ENCODE data around the gene FAM110C. TPM values are rescaled to one million over a fixed set of nuclear protein-coding genes. Genes with fewer than 3 reads are reported as not detected.
"Not testable (repeated sequence)": the region's sequence is repeated elsewhere in the genome, so short reads cannot be mapped to it uniquely, and the experiment has no call there.

The FAM110C gene
- total RNA-seq, 1 experiment from 2014 or later: not detected

DNA sequence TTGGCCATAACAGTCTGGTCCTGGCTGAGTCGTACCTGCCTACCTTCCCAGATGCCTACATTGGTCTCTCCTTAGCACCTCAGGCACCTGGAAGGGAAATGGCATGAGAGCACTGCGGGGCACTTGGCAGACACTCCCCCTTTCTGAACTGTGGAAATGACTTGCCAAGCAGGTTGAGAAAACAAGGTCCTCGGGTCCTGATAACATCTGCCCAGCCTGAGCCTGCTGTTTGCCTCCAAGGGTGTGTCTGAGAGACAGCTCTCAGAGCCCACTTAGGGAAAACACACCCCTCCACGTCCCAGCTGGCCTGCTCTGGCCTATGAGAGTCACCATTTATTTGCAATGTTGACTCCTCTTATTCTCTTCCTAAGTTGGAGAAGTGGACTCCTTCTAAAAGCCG, 10.5 kb downstream of the FAM110C start:
- no peaks in the 10 kb centered on the region for H3K4me1 ChIP-seq (ENCODE audit: low read length)
- H2AFZ ChIP-seq (ENCODE audit: low read length): no peak overlapping the region
- H3K4me2 ChIP-seq (ENCODE audit: low read depth, low read length, poor library complexity, severe bottlenecking): no peak overlapping the region
- no peaks in the 10 kb centered on the region for H3K79me2 ChIP-seq (ENCODE audit: low read length)
- no peak overlapping the region for H3K9ac ChIP-seq (ENCODE audit: low read length)
- no peaks in the 10 kb centered on the region for H3K36me3 ChIP-seq (ENCODE audit: insufficient read depth, low read length)
- H3K4me3 ChIP-seq (ENCODE audit: low read length): no peak overlapping the region
- no peak for DNase-seq
- no peaks in the 10 kb centered on the region for H3K27me3 ChIP-seq (ENCODE audit: low read length)
- H3K9me3 ChIP-seq (ENCODE audit: low read length): no peaks in the 10 kb centered on the region
- no peaks in the 10 kb centered on the region for H4K20me1 ChIP-seq (ENCODE audit: insufficient read depth, low read depth, low read length)
- no peaks in the 10 kb centered on the region for H3K9me2 ChIP-seq (replicated peaks; ENCODE audit: insufficient read depth, low read length)
- no peak overlapping the region for H3K27ac ChIP-seq (ENCODE audit: low read length)

DNA sequence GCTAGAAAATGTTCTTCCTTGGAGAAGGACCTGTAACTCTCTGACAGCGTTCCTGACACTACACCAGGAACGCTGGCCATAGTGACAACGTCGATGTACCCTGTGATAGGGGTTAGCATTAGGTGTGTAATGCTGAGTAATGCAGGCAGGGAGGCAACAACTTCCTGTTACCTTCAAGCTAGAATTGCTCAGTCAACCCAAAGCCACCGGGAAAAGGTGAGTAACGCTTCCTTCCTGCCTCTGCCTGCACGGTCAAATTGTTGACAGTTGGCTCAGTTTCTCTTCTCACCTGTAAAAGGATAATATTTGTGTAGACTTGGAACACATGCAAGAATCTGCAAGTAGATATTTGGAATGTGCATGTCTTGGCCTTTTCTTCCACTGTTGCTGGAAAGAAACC, 12.7 kb downstream of the FAM110C start:
- no peaks in the 10 kb centered on the region for H3K79me2 ChIP-seq (ENCODE audit: low read length)
- H3K4me1 ChIP-seq (ENCODE audit: low read length): no peaks in the 10 kb centered on the region; the same call in 1 of the 2 replicates
- no peak overlapping the region for H2AFZ ChIP-seq (ENCODE audit: low read length)
- no peaks in the 10 kb centered on the region for H3K9me2 ChIP-seq (replicated peaks; ENCODE audit: insufficient read depth, low read length)
- H3K27me3 ChIP-seq (ENCODE audit: low read length): no peaks in the 10 kb centered on the region
- H3K4me3 ChIP-seq (ENCODE audit: low read length): no peak overlapping the region
- H4K20me1 ChIP-seq (ENCODE audit: insufficient read depth, low read depth, low read length): no peaks in the 10 kb centered on the region
- no peak overlapping the region for H3K4me2 ChIP-seq (ENCODE audit: low read depth, low read length, poor library complexity, severe bottlenecking)
- no peak overlapping the region for H3K27ac ChIP-seq (ENCODE audit: low read length)
- no peaks in the 10 kb centered on the region for H3K9me3 ChIP-seq (ENCODE audit: low read length)
- H3K36me3 ChIP-seq (ENCODE audit: insufficient read depth, low read length): no peaks in the 10 kb centered on the region
- no peak for DNase-seq
- H3K9ac ChIP-seq (ENCODE audit: low read length): no peak overlapping the region

GRCh38 chr2:32068-32467, 14.2 kb downstream of the FAM110C start:
- no peak for DNase-seq
- Histone ChIP-seq H3K4me2 (ENCODE audit: low read depth, low read length, poor library complexity, severe bottlenecking) (no peak overlapping the region), H2AFZ (ENCODE audit: low read length) (no peak overlapping the region), H3K4me1 (ENCODE audit: low read length) (peaks cover 15% of the 10 kb centered on the region), H4K20me1 (ENCODE audit: insufficient read depth, low read depth, low read length) (no peaks in the 10 kb centered on the region), H3K9me2 (replicated peaks; ENCODE audit: insufficient read depth, low read length) (no peaks in the 10 kb centered on the region), H3K79me2 (ENCODE audit: low read length) (no peaks in the 10 kb centered on the region), H3K9ac (ENCODE audit: low read length) (no peak overlapping the region), H3K27me3 (ENCODE audit: low read length) (no peaks in the 10 kb centered on the region), H3K27ac (ENCODE audit: low read length) (no peak overlapping the region), H3K36me3 (ENCODE audit: insufficient read depth, low read length) (no peaks in the 10 kb centered on the region), H3K9me3 (ENCODE audit: low read length) (no peaks in the 10 kb centered on the region), H3K4me3 (ENCODE audit: low read length) (no peak overlapping the region)

- Histone ChIP-seq H3K27me3 (ENCODE audit: low read length) (no peaks in the 10 kb centered on the region), H3K4me3 (ENCODE audit: low read length) (no peak overlapping the region), H3K79me2 (ENCODE audit: low read length) (no peaks in the 10 kb centered on the region), H3K36me3 (ENCODE audit: insufficient read depth, low read length) (no peaks in the 10 kb centered on the region), H3K4me1 (ENCODE audit: low read length) (peaks cover 20% of the 10 kb centered on the region), H3K27ac (ENCODE audit: low read length) (no peak overlapping the region), H3K9me3 (ENCODE audit: low read length) (no peaks in the 10 kb centered on the region), H4K20me1 (ENCODE audit: insufficient read depth, low read depth, low read length) (no peaks in the 10 kb centered on the region), H3K4me2 (ENCODE audit: low read depth, low read length, poor library complexity, severe bottlenecking) (no peak overlapping the region), H2AFZ (ENCODE audit: low read length) (no peak overlapping the region), H3K9me2 (replicated peaks; ENCODE audit: insufficient read depth, low read length) (no peaks in the 10 kb centered on the region), H3K9ac (ENCODE audit: low read length) (no peak overlapping the region)
- no peak for DNase-seq
Observed at GRCh38 chr2:29253-29652, 17.1 kb downstream of the FAM110C start.

DNA sequence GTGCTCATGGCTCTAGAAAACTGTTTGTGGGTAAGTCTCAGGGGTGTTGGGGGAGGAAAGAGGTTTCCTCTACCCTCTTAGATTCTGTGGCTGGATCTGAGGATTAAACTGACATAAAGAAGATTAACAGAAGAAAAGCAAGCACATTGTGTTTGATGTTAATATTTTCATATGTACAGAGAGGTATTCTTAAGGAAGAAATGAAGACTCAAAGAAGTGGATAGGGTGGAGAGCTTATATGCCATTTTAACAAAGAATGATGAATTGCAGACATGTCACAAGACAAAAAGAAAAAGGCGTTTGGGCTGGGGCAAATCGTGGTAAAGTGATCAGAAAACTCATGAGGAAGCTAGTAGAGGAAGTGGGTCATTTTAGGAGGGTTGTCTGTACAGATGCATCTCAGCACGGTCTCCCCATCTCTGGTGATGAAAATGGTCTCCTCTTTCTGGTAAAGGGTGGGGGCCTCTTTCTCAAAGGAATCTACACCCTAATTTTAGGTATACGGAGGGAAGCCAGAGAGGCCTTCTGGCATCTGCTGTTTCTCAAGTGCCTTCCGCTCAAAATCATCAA, 17.8 kb downstream of the FAM110C start:
- H2AFZ ChIP-seq (ENCODE audit: low read length): no peak overlapping the region
- DNase-seq: no peak
- H3K27me3 ChIP-seq (ENCODE audit: low read length): no peaks in the 10 kb centered on the region

GRCh38 chr2:26891-27290, 19.4 kb downstream of the FAM110C start:
- H3K4me3 ChIP-seq (ENCODE audit: low read length): no peak overlapping the region
- no peaks in the 10 kb centered on the region for H3K36me3 ChIP-seq (ENCODE audit: insufficient read depth, low read length)
- no peaks in the 10 kb centered on the region for H3K79me2 ChIP-seq (ENCODE audit: low read length)
- no peak overlapping the region for H3K27ac ChIP-seq (ENCODE audit: low read length)
- H3K27me3 ChIP-seq (ENCODE audit: low read length): no peaks in the 10 kb centered on the region
- H3K9me3 ChIP-seq (ENCODE audit: low read length): no peaks in the 10 kb centered on the region
- no peak overlapping the region for H3K9ac ChIP-seq (ENCODE audit: low read length)
- no peak for DNase-seq
- H4K20me1 ChIP-seq (ENCODE audit: insufficient read depth, low read depth, low read length): no peaks in the 10 kb centered on the region
- no peak overlapping the region for H3K4me2 ChIP-seq (ENCODE audit: low read depth, low read length, poor library complexity, severe bottlenecking)
- peaks cover 20% of the 10 kb centered on the region for H3K4me1 ChIP-seq (ENCODE audit: low read length)
- H3K9me2 ChIP-seq (replicated peaks; ENCODE audit: insufficient read depth, low read length): no peaks in the 10 kb centered on the region
- H2AFZ ChIP-seq (ENCODE audit: low read length): no peak overlapping the region

More for the DNA sequence above, 17.8 kb downstream of the FAM110C start:
- Histone ChIP-seq H3K9me2 (replicated peaks; ENCODE audit: insufficient read depth, low read length) (no peaks in the 10 kb centered on the region), H3K79me2 (ENCODE audit: low read length) (no peaks in the 10 kb centered on the region), H3K9me3 (ENCODE audit: low read length) (no peaks in the 10 kb centered on the region), H3K36me3 (ENCODE audit: insufficient read depth, low read length) (no peaks in the 10 kb centered on the region), H3K4me1 (ENCODE audit: low read length) (peaks cover 20% of the 10 kb centered on the region), H3K9ac (ENCODE audit: low read length) (no peak overlapping the region), H4K20me1 (ENCODE audit: insufficient read depth, low read depth, low read length) (no peaks in the 10 kb centered on the region), H3K4me2 (ENCODE audit: low read depth, low read length, poor library complexity, severe bottlenecking) (no peak overlapping the region), H3K27ac (ENCODE audit: low read length) (no peak overlapping the region), H3K4me3 (ENCODE audit: low read length) (no peak overlapping the region)

- Histone ChIP-seq H3K36me3 (ENCODE audit: insufficient read depth, low read length) (no peaks in the 10 kb centered on the region), H3K4me2 (ENCODE audit: low read depth, low read length, poor library complexity, severe bottlenecking) (no peak overlapping the region), H4K20me1 (ENCODE audit: insufficient read depth, low read depth, low read length) (no peaks in the 10 kb centered on the region), H3K9ac (ENCODE audit: low read length) (no peak overlapping the region), H3K9me3 (ENCODE audit: low read length) (no peaks in the 10 kb centered on the region), H3K9me2 (replicated peaks; ENCODE audit: insufficient read depth, low read length) (no peaks in the 10 kb centered on the region), H3K79me2 (ENCODE audit: low read length) (no peaks in the 10 kb centered on the region), H3K27ac (ENCODE audit: low read length) (no peak overlapping the region), H3K4me1 (ENCODE audit: low read length) (peaks cover 20% of the 10 kb centered on the region), H3K4me3 (ENCODE audit: low read length) (no peak overlapping the region), H2AFZ (ENCODE audit: low read length) (no peak overlapping the region), H3K27me3 (ENCODE audit: low read length) (no peaks in the 10 kb centered on the region)
- DNase-seq: no peak
Observed at GRCh38 chr2:25543-25942, 20.8 kb downstream of the FAM110C start.

DNA sequence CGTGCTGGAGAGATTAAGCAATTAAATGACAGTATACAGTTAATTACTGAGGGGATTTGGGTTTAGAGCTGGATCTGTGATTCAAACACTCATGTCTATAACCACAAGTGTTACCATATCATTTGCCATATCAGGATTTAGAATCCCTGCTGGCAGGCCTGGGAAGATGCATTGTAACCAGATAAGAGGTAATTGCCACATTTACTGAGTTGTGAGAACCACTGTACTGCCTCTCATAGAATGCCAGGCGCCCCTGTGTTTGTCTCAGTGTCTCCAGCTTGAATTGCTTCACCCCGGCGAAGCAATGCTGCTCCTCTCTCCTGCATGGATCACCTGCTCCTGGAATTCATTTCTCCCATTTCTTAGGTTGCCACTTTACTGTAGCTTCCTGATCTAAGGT, 21.7 kb downstream of the FAM110C start:
- not testable (repeated sequence) for H3K79me2 ChIP-seq (ENCODE audit: low read length); H3K9me2 ChIP-seq (replicated peaks; ENCODE audit: insufficient read depth, low read length); H2AFZ ChIP-seq (ENCODE audit: low read length); H3K27ac ChIP-seq (ENCODE audit: low read length); H3K4me2 ChIP-seq (ENCODE audit: low read depth, low read length, poor library complexity, severe bottlenecking); DNase-seq; H3K27me3 ChIP-seq (ENCODE audit: low read length); H3K9ac ChIP-seq (ENCODE audit: low read length); H3K4me3 ChIP-seq (ENCODE audit: low read length); H3K36me3 ChIP-seq (ENCODE audit: insufficient read depth, low read length); H3K9me3 ChIP-seq (ENCODE audit: low read length); H4K20me1 ChIP-seq (ENCODE audit: insufficient read depth, low read depth, low read length)
- peaks cover 20% of the 10 kb centered on the region for H3K4me1 ChIP-seq (ENCODE audit: low read length)

GRCh38 chr2:24107-24506, 22.2 kb downstream of the FAM110C start:
- H3K4me1 ChIP-seq (ENCODE audit: low read length): peaks cover 20% of the 10 kb centered on the region
- H3K4me2 ChIP-seq (ENCODE audit: low read depth, low read length, poor library complexity, severe bottlenecking): no peak overlapping the region
- no peaks in the 10 kb centered on the region for H3K27me3 ChIP-seq (ENCODE audit: low read length)
- no peaks in the 10 kb centered on the region for H3K36me3 ChIP-seq (ENCODE audit: insufficient read depth, low read length)
- H3K9ac ChIP-seq (ENCODE audit: low read length): no peak overlapping the region
- H3K9me3 ChIP-seq (ENCODE audit: low read length): no peaks in the 10 kb centered on the region
- no peak overlapping the region for H3K4me3 ChIP-seq (ENCODE audit: low read length)
- H4K20me1 ChIP-seq (ENCODE audit: insufficient read depth, low read depth, low read length): no peaks in the 10 kb centered on the region
- H3K9me2 ChIP-seq (replicated peaks; ENCODE audit: insufficient read depth, low read length): no peaks in the 10 kb centered on the region
- no peak overlapping the region for H2AFZ ChIP-seq (ENCODE audit: low read length)
- no peaks in the 10 kb centered on the region for H3K79me2 ChIP-seq (ENCODE audit: low read length)
- DNase-seq: no peak
- H3K27ac ChIP-seq (ENCODE audit: low read length): no peak overlapping the region
